Pancreas (tissue), 10 donors: ENCODE measurements around the gene CDC42EP4. TPM values are rescaled to one million over a fixed set of nuclear protein-coding genes. Genes with fewer than 3 reads are reported as not detected.

ENCODE experiments used
- ATAC-seq, 4 donors: fragments of 200-7000 bp; cut with Tn5 transposase; one replicate each; pipeline versions ENCODE4 v1.8.0 to v1.9.1; 2020; ENCODE audit warnings: mild to moderate bottlenecking in 4 of 4, moderate library complexity in 4 of 4
- DNase-seq, 6 donors: peaks; one replicate each; pipeline ENCODE4 v3.0.0-alpha.2; 2020
- FAIRE-seq: peaks from 2 replicates; lab custom pipeline; 2012; peaks lifted over from hg19 to GRCh38; lab: Jason Lieb, UNC
- H3K27ac ChIP-seq, 4 donors: fragments of 200-600 bp; sonication (generic); 1 replicate in 3 of 4; 2 replicates in 1 of 4; pipeline versions ENCODE4 v1.5.0 to v1.8.0; 2020
- H3K27me3 ChIP-seq, 4 donors: fragments of 200-600 bp; one replicate each; pipeline ENCODE4 v1.8.0; 2021
- H3K36me3 ChIP-seq, 3 donors: fragments of 200-600 bp; sonication (generic) in 1 of 3; one replicate each; pipeline versions ENCODE4 v1.5.0 to v1.8.0; 2020 to 2021
- H3K4me1 ChIP-seq, 3 donors: fragments of 200-600 bp; one replicate each; pipeline ENCODE4 v1.8.0; 2021
- H3K4me3 ChIP-seq, 4 donors: fragments of 200-600 bp; sonication (generic) in 2 of 4; one replicate each; pipeline versions ENCODE4 v1.5.0 to v1.8.0; 2020 to 2021
- H3K9me3 ChIP-seq, 4 donors: fragments of 200-600 bp; one replicate each; pipeline ENCODE4 v1.8.0; 2021
- CTCF ChIP-seq, 4 donors: fragments of 200-600 bp; sonication (generic) in 3 of 4; IDR thresholded peaks; one replicate each; pipeline versions ENCODE4 v1.5.0 to v1.8.0; 2021; ENCODE audit warnings: antibody characterized with exemption in 4 of 4
- WGBS, 2 donors: extraction: QIAGEN DNeasy Blood & Tissue Kit; methylation state at CpG; one replicate each; pipeline ENCODE4 v1.1.7; 2013; 5-methylcytosine and 5-hydroxymethylcytosine counted together
- intact Hi-C, 3 donors: fragments of 100-400 bp; cut with DNase I; formaldehyde crosslinking; loops; one replicate each; pipeline versions ENCODE4 v1.11.1 to v1.14.2; 2022
- polyA plus RNA-seq, 2 donors: library from polyadenylated mRNA; stranded (reverse); fragments of 200-250 nt; gene quantifications; one replicate each; pipeline ENCODE4 v1.2.3, GENCODE V29; 2013
- total RNA-seq, 6 donors: library from RNA; stranded (reverse); fragmentation: NEBNext Ultra II Directional in 4 of 6; extraction: Animal tissue kit (Norgen Biotek cat#: 25700) in 4 of 6; gene quantifications; one replicate each; pipeline versions ENCODE4 v1.2.1 to v1.2.4, GENCODE V29; 2021 to 2023
- donor health status: healthy with polysubstance abuse.
- donor health status: DM: no; HTN: no; CAD: no; lungs with moderate emphysema.
- donor health status: DM: no; HTN: no; CAD: no.
- donor health status: control.
- donor health status: control.
- donor health status: Bipolar disorder and iron deficiency.
- donor health status: DM: yes; HTN: yes; CAD: no.
- donor health status: DM: no; HTN: no; CAD: no.
- donor health status: DM: no; HTN: no; CAD: no.
- donor health status: DM: yes; HTN: yes; CAD: no.

The CDC42EP4 gene
- total and polyA plus RNA-seq, 8 donors: 24.2 to 56.2 (median 44.5) TPM

- TF ChIP-seq CTCF (IDR thresholded peaks at IDR 0.05): no peak
- FAIRE-seq: no peak
- no peak for ATAC-seq
These were observed 19.3 kb upstream of the CDC42EP4 start for GRCh38 chr17:73331060-73331459.

GRCh38 chr17:73327676-73328075, 15.9 kb upstream of the CDC42EP4 start:
- Histone ChIP-seq H3K9me3 (no peaks in the 10 kb centered on the region), H3K27me3 (no peaks in the 10 kb centered on the region), H3K36me3 (no peaks in the 10 kb centered on the region), H3K4me1 (no peaks in the 10 kb centered on the region), H3K27ac (no peak overlapping the region), H3K4me3 (no peak overlapping the region)
- ATAC-seq: no peak
- DNase-seq: no peak
- intact Hi-C loops: no loop called here
- 89 to 94% methylated on average over 7 of the region's 7 CpGs for WGBS, 2 donors
- FAIRE-seq: no peak
- no peak for TF ChIP-seq CTCF (IDR thresholded peaks at IDR 0.05)

More at GRCh38 chr17:73331060-73331459, 19.3 kb upstream of the CDC42EP4 start:
- no peak overlapping the region for H3K4me3 ChIP-seq
- no peaks in the 10 kb centered on the region for H3K9me3 ChIP-seq
- no peaks in the 10 kb centered on the region for H3K27me3 ChIP-seq
- no peak for DNase-seq
- intact Hi-C loops: no loop called here
- H3K36me3 ChIP-seq: no peaks in the 10 kb centered on the region
- WGBS, 2 donors: 60 to 91% methylated on average over 3 of the region's 3 CpGs
- no peak overlapping the region for H3K27ac ChIP-seq
- no peaks in the 10 kb centered on the region for H3K4me1 ChIP-seq

GRCh38 chr17:73325527-73325842, 13.7 kb upstream of the CDC42EP4 start:
- H3K4me3 ChIP-seq: no peak overlapping the region
- no peaks in the 10 kb centered on the region for H3K27me3 ChIP-seq
- ATAC-seq (peak in 3 of 4 donors; percentile 26 to 66 (median 64)), FAIRE-seq (no peak), DNase-seq (no peak)
- WGBS, 2 donors: 59 to 69% methylated on average over 4 of the region's 4 CpGs
- H3K4me1 ChIP-seq: no peaks in the 10 kb centered on the region
- TF ChIP-seq CTCF (IDR thresholded peaks at IDR 0.05): no peak
- no peaks in the 10 kb centered on the region for H3K9me3 ChIP-seq
- H3K36me3 ChIP-seq: no peaks in the 10 kb centered on the region
- intact Hi-C loops: no loop called here
- no peak overlapping the region for H3K27ac ChIP-seq

- ATAC-seq: peak in 1 of 4 donors; percentile 18
- no peak for DNase-seq
- Histone ChIP-seq H3K4me1 (no peaks in the 10 kb centered on the region), H3K27ac (no peak overlapping the region), H3K27me3 (no peaks in the 10 kb centered on the region), H3K4me3 (no peak overlapping the region), H3K36me3 (no peaks in the 10 kb centered on the region), H3K9me3 (no peaks in the 10 kb centered on the region)
- WGBS, 2 donors: 62 to 68% methylated on average over 17 of the region's 17 CpGs
- intact Hi-C loops: no loop called here
- no peak for FAIRE-seq
- TF ChIP-seq CTCF (IDR thresholded peaks at IDR 0.05): no peak
These were observed 13.1 kb upstream of the CDC42EP4 start for GRCh38 chr17:73324711-73325526.

GRCh38 chr17:73324160-73324475, 12.3 kb upstream of the CDC42EP4 start:
- TF ChIP-seq CTCF (IDR thresholded peaks at IDR 0.05): no peak
- 61 to 63% methylated on average over 9 of the region's 9 CpGs for WGBS, 2 donors
- no peaks in the 10 kb centered on the region for H3K4me1 ChIP-seq
- no peak overlapping the region for H3K27ac ChIP-seq
- H3K9me3 ChIP-seq: no peaks in the 10 kb centered on the region
- no peaks in the 10 kb centered on the region for H3K36me3 ChIP-seq
- FAIRE-seq (no peak), DNase-seq (no peak), ATAC-seq (peak in 2 of 4 donors; percentile 39 to 52)
- intact Hi-C loops: no loop called here
- no peaks in the 10 kb centered on the region for H3K27me3 ChIP-seq
- no peak overlapping the region for H3K4me3 ChIP-seq
